Stimulated activated CD8-positive, alpha-beta memory T cell treated with anti-CD3 and anti-CD28 coated beads, Interleukin-4, amount 100 ng/mL, for 24 hours (primary cell): Measurements from ENCODE around the gene MAP2K4.

Experiments
- DNase-seq: peaks from one replicate; pipeline ENCODE4 v3.0.0-alpha.2; 2020; ENCODE audit warnings: low read depth

Gene MAP2K4

GRCh38 chr17:12037970-12038369 is 17.3 kb downstream of the MAP2K4 start:
- no peak for DNase-seq

- no peak for DNase-seq
These were observed 19.8 kb downstream of the MAP2K4 start for GRCh38 chr17:12040478-12040877.

GRCh38 chr17:12041312-12041711 is 20.6 kb downstream of the MAP2K4 start:
- DNase-seq = no peak

- DNase-seq = no peak
These were observed 23.0 kb downstream of the MAP2K4 start for GRCh38 chr17:12043702-12044101.

- DNase-seq = no peak
These were observed 26.1 kb downstream of the MAP2K4 start for GRCh38 chr17:12046786-12047185.

- DNase-seq = no peak
These were observed 27.2 kb downstream of the MAP2K4 start for GRCh38 chr17:12047681-12048376.

GRCh38 chr17:12048843-12049473 is 28.3 kb downstream of the MAP2K4 start:
- no peak for DNase-seq

- DNase-seq = no peak
These were observed 30.1 kb downstream of the MAP2K4 start for GRCh38 chr17:12050646-12051225.

GRCh38 chr17:12053552-12053951 is 32.9 kb downstream of the MAP2K4 start:
- DNase-seq = no peak

- no peak for DNase-seq
These were observed 35.2 kb downstream of the MAP2K4 start for GRCh38 chr17:12055889-12056288.

GRCh38 chr17:12057520-12057919 is 36.8 kb downstream of the MAP2K4 start:
- no peak for DNase-seq

GRCh38 chr17:12058535-12058934 is 37.9 kb downstream of the MAP2K4 start:
- DNase-seq = no peak

- DNase-seq = no peak
These were observed 41.6 kb downstream of the MAP2K4 start for GRCh38 chr17:12062249-12062648.

GRCh38 chr17:12064395-12064794 is 43.7 kb downstream of the MAP2K4 start:
- DNase-seq = no peak

- no peak for DNase-seq
These were observed 46.8 kb downstream of the MAP2K4 start for GRCh38 chr17:12067485-12067884.

- no peak for DNase-seq
These were observed 48.3 kb downstream of the MAP2K4 start for GRCh38 chr17:12068946-12069345.

- no peak for DNase-seq
These were observed 49.9 kb downstream of the MAP2K4 start for GRCh38 chr17:12070561-12070960.

GRCh38 chr17:12074346-12074745 is 53.7 kb downstream of the MAP2K4 start:
- no peak for DNase-seq

- no peak for DNase-seq
These were observed 57.1 kb downstream of the MAP2K4 start for GRCh38 chr17:12077773-12078172.

- no peak for DNase-seq
These were observed 58.1 kb downstream of the MAP2K4 start for GRCh38 chr17:12078791-12079190.

- DNase-seq = no peak
These were observed 61.0 kb downstream of the MAP2K4 start for GRCh38 chr17:12081720-12082119.

GRCh38 chr17:12085076-12085949 is 64.6 kb downstream of the MAP2K4 start:
- DNase-seq = no peak

- no peak for DNase-seq
These were observed 67.4 kb downstream of the MAP2K4 start for GRCh38 chr17:12088035-12088434.
